HG02759 (cell line): ENCODE data around the gene DACH2.

Experiments used
- ATAC-seq: cut with Tn5 transposase; IDR thresholded peaks from one replicate; pipeline ENCODE4 v1.9.1; 2021; ENCODE audit warnings: mild to moderate bottlenecking, moderate library complexity; ENCODE audit not compliant: unreplicated experiment

The DACH2 gene

GRCh38 chrX:86747091-86747490 lies 598.8 kb downstream of the DACH2 start:
- no peak for ATAC-seq

GRCh38 chrX:86805241-86805640 lies 657.0 kb downstream of the DACH2 start:
- no peak for ATAC-seq

GRCh38 chrX:86806786-86807185 lies 658.5 kb downstream of the DACH2 start:
- ATAC-seq, result no peak

GRCh38 chrX:86809651-86810050 lies 661.4 kb downstream of the DACH2 start:
- no peak for ATAC-seq

- no peak for ATAC-seq
Measured at GRCh38 chrX:86829786-86830185, 681.5 kb downstream of the DACH2 start.

- no peak for ATAC-seq
Measured at GRCh38 chrX:86830685-86831084, 682.4 kb downstream of the DACH2 start.

- ATAC-seq, result no peak
Measured at GRCh38 chrX:86845101-86845500, 696.9 kb downstream of the DACH2 start.
